ENCODE data around the gene ELP4.

GRCh38 chr11:31827455-31828206, 318.1 kb downstream of the ELP4 start:
- TF ChIP-seq CTCF (conservative IDR thresholded peaks at IDR 0.05; ENCODE audit: low read length), result no peak
- TF ChIP-seq EZH2phosphoT487 (IDR thresholded peaks at IDR 0.05; ENCODE audit: borderline replicate concordance), result no peak
